Calu3 (cell line): Measurements from ENCODE around the gene HSFX4. TPM values are rescaled to one million over a fixed set of nuclear protein-coding genes. Genes with fewer than 3 reads are reported as not detected.
"Not testable (repeated sequence)": the region's sequence is repeated elsewhere in the genome, so short reads cannot be mapped to it uniquely, and the experiment has no call there.

Source experiments
- Bru-seq: library from RNA; stranded (reverse); fragments of 400-500 nt; gene quantifications from one replicate; lab custom pipeline; 2021; lab: Mats Ljungman, UMichigan
- BruChase-seq, 2 experiments: library from RNA; stranded (reverse); fragments of 400-500 nt; gene quantifications; one replicate each; lab custom pipeline; 2021; lab: Mats Ljungman, UMichigan
- BruUV-seq: library from RNA; stranded (reverse); fragments of 400-500 nt; replicated peaks from 2 replicates; lab custom pipeline; 2021; lab: Mats Ljungman, UMichigan
- CTCF ChIA-PET: fragments of 300-600 bp; sonication (Branson Sonifier 250); formaldehyde crosslinking; loops from one replicate; lab custom pipeline; 2022; ENCODE audit warnings: antibody characterized with exemption; lab: Charles Lee
- DNase-seq: peaks from one replicate; pipeline ENCODE4 v3.0.0; 2022
- H3K27ac Mint-ChIP-seq: one replicate; pipeline ENCODE4 v1.8.0; 2022; ENCODE audit warnings: mixed read lengths; ENCODE audit not compliant: unreplicated experiment
- H3K27me3 Mint-ChIP-seq: one replicate; pipeline ENCODE4 v1.8.0; 2022; ENCODE audit warnings: mixed read lengths; ENCODE audit not compliant: unreplicated experiment
- H3K36me3 Mint-ChIP-seq: one replicate; pipeline ENCODE4 v1.8.0; 2022; ENCODE audit warnings: mild to moderate bottlenecking, moderate library complexity, mixed read lengths; ENCODE audit not compliant: insufficient read depth, unreplicated experiment
- H3K4me1 Mint-ChIP-seq: one replicate; pipeline ENCODE4 v1.8.0; 2022; ENCODE audit warnings: mild to moderate bottlenecking, low read depth, mixed read lengths; ENCODE audit not compliant: unreplicated experiment
- H3K4me3 Mint-ChIP-seq: one replicate; pipeline ENCODE4 v1.8.0; 2022; ENCODE audit warnings: mild to moderate bottlenecking, low read depth, moderate library complexity, mixed read lengths; ENCODE audit not compliant: unreplicated experiment
- H3K9me3 Mint-ChIP-seq: one replicate; pipeline ENCODE4 v1.8.0; 2022; ENCODE audit warnings: low read depth, mixed read lengths; ENCODE audit not compliant: unreplicated experiment
- CTCF ChIP-seq: fragments of 200-600 bp; IDR thresholded peaks from one replicate; pipeline ENCODE4 v1.8.0; 2022; ENCODE audit warnings: antibody characterized with exemption; ENCODE audit not compliant: unreplicated experiment
- intact Hi-C: fragments of 100-400 bp; cut with micrococcal nuclease; formaldehyde crosslinking; loops from one replicate; pipeline ENCODE4 v1.10.0; 2022; ENCODE audit not compliant: unreplicated experiment
- long read RNA-seq: library from polyadenylated mRNA; stranded (forward); transcript quantifications from one replicate; pipeline ENCODE4 v2.0.0, GENCODE V29; 2022
- total RNA-seq: library from RNA; stranded (reverse); gene quantifications from 2 replicates; pipeline ENCODE4 v1.2.3, GENCODE V29; 2022

HSFX4 gene
- total RNA-seq (not detected in 2 replicates), Bru-seq, nascent RNA (not detected), BruChase-seq, experiment 1, labeled RNA remaining after a 6-hour chase (not detected), BruChase-seq, experiment 2, labeled RNA remaining after a 2-hour chase (not detected)
- long read RNA-seq = 0 reads

GRCh38 chrX:149929400-149929799 is at the start of gene HSFX4:
Gene HSFX4 (plus strand): TSS chrX:149929573. CDS start chrX:149929645, 72 bp downstream.
- H3K27me3 Mint-ChIP-seq, H3K36me3 Mint-ChIP-seq, intact Hi-C loops: not testable (repeated sequence)

GRCh38 chrX:149881081-149881711 is 48.2 kb upstream of the HSFX4 start, which contains the start of gene MAGEA8:
Gene MAGEA8 (plus strand): TSS chrX:149881183. CDS start chrX:149884273, 3,090 bp downstream.
- no peaks in the 10 kb centered on the region for H3K9me3 Mint-ChIP-seq
- intact Hi-C loops = no loop called here

More at GRCh38 chrX:149929400-149929799, at the start of gene HSFX4:
- DNase-seq, H3K27ac Mint-ChIP-seq, H3K4me1 Mint-ChIP-seq, BruUV-seq, CTCF ChIA-PET, H3K9me3 Mint-ChIP-seq, H3K4me3 Mint-ChIP-seq: not testable (repeated sequence)

GRCh38 chrX:149890828-149891227 is 38.5 kb upstream of the HSFX4 start:
- H3K36me3 Mint-ChIP-seq, H3K4me3 Mint-ChIP-seq, DNase-seq, H3K9me3 Mint-ChIP-seq, BruUV-seq, H3K4me1 Mint-ChIP-seq, H3K27ac Mint-ChIP-seq, H3K27me3 Mint-ChIP-seq, CTCF ChIA-PET, intact Hi-C loops: not testable (repeated sequence)

More at GRCh38 chrX:149881081-149881711, 48.2 kb upstream of the HSFX4 start, which contains the start of gene MAGEA8:
- TF ChIP-seq CTCF = peak; percentile 38
- DNase-seq = no peak
- no peak within 1 kb of the TSS for H3K27ac Mint-ChIP-seq
- no peaks in the 10 kb centered on the region for H3K36me3 Mint-ChIP-seq
- no peak within 1 kb of the TSS for H3K4me3 Mint-ChIP-seq
- H3K27me3 Mint-ChIP-seq = no peaks in the 10 kb centered on the region
- peaks cover 14% of the 10 kb centered on the region for H3K4me1 Mint-ChIP-seq
- CTCF ChIA-PET = no interaction called here
- BruUV-seq = no TSS peak

- Mint-ChIP-seq H3K36me3 (no peaks in the 10 kb centered on the region), H3K4me1 (no peaks in the 10 kb centered on the region), H3K27ac (no peak overlapping the region), H3K9me3 (peaks cover 3% of the 10 kb centered on the region), H3K4me3 (no peak overlapping the region), H3K27me3 (peaks cover 14% of the 10 kb centered on the region)
- CTCF ChIA-PET = interaction anchor here (0.7 kb wide), 1 partner anchor 558 kb away, joined by 6 read pairs; no protein-coding TSS in a partner anchor
- no TSS peak for BruUV-seq
- intact Hi-C loops = no loop called here
- TF ChIP-seq CTCF = no peak
- DNase-seq = no peak
These were observed 30.8 kb upstream of the HSFX4 start for GRCh38 chrX:149898554-149898953.

GRCh38 chrX:149903889-149904748 is 25.3 kb upstream of the HSFX4 start:
- Mint-ChIP-seq H3K27ac (no peak overlapping the region), H3K36me3 (no peaks in the 10 kb centered on the region), H3K4me3 (no peak overlapping the region), H3K27me3 (peaks cover 5% of the 10 kb centered on the region), H3K9me3 (no peaks in the 10 kb centered on the region), H3K4me1 (no peaks in the 10 kb centered on the region)
- CTCF ChIA-PET = interaction anchor here (1.0 kb wide), 1 partner anchor 34 kb away, joined by 3 read pairs; the partner anchor contains the start of gene EOLA2
- no TSS peak for BruUV-seq
- no peak for DNase-seq
- intact Hi-C loops = no loop called here
- TF ChIP-seq CTCF = no peak
